Neural progenitor cell (in vitro differentiated cells): ENCODE measurements around the gene ITPR2.

Experiments
- EZH2 ChIP-seq: fragments of 200-600 bp; sonication (generic); IDR thresholded peaks from 2 replicates; pipeline ENCODE4 v1.6.1; 2017; ENCODE audit warnings: antibody characterized with exemption, mild to moderate bottlenecking, moderate library complexity
- EZH2phosphoT487 ChIP-seq: fragments of 200-600 bp; sonication (generic); IDR thresholded peaks from 2 replicates; pipeline ENCODE4 v1.6.1; 2017; ENCODE audit warnings: antibody characterized with exemption
- TF ChIP-seq, protein P1 (sequence below): fragments of 200-600 bp; sonication (generic); IDR thresholded peaks from 2 replicates; pipeline ENCODE4 v1.5.1; 2017; ENCODE audit warnings: antibody characterized with exemption, mild to moderate bottlenecking

- TF ChIP-seq, protein P1, sequence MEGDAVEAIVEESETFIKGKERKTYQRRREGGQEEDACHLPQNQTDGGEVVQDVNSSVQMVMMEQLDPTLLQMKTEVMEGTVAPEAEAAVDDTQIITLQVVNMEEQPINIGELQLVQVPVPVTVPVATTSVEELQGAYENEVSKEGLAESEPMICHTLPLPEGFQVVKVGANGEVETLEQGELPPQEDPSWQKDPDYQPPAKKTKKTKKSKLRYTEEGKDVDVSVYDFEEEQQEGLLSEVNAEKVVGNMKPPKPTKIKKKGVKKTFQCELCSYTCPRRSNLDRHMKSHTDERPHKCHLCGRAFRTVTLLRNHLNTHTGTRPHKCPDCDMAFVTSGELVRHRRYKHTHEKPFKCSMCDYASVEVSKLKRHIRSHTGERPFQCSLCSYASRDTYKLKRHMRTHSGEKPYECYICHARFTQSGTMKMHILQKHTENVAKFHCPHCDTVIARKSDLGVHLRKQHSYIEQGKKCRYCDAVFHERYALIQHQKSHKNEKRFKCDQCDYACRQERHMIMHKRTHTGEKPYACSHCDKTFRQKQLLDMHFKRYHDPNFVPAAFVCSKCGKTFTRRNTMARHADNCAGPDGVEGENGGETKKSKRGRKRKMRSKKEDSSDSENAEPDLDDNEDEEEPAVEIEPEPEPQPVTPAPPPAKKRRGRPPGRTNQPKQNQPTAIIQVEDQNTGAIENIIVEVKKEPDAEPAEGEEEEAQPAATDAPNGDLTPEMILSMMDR: no peak
- no peak for TF ChIP-seq EZH2
- no peak for TF ChIP-seq EZH2phosphoT487
These were observed 493.0 kb downstream of the ITPR2 start for GRCh38 chr12:26339976-26340375.
